Brain pericyte (primary cell): ENCODE results near the gene PADI3.
"Not testable (repeated sequence)": the region's sequence is repeated elsewhere in the genome, so short reads cannot be mapped to it uniquely, and the experiment has no call there.

Experiments
- DNase-seq: peaks from one replicate; pipeline ENCODE4 v3.0.0-alpha.2; 2012; ENCODE audit warnings: low read depth, low spot score

The PADI3 gene

DNA sequence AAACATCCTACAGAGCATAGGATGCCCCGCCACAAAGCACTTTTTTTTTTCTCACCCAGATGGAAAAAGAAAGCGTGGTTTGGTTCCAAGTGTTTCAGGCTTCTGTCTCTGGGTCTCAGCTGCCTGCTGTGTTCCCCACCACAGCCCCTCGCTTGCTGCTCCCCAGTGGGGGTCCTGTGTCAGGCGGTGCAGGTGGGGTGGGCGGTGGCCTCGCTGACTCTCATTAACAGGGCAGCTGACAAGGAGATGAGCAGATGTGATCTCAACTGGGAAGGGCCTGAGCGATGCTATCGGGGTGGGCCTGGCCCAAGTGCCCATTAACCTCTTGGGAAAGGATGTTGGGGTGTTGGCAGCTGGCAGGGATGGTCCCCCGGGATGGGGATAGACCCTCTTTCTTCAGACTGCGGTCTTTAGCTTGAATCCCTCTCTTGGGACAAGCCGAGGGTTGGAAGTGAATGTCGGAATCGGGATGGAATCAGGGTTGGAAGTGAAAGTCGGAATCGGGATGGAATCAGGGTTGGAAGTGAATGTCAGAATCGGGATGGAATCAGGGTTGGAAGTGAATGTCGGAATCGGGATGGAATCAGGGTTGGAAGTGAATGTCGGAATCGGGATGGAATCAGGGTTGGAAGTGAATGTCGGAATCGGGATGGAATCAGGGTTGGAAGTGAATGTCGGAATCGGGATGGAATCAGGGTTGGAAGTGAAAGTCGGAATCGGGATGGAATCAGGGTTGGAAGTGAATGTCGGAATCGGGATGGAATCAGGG, 7.7 kb upstream of the PADI3 start:
- not testable (repeated sequence) for DNase-seq

DNA sequence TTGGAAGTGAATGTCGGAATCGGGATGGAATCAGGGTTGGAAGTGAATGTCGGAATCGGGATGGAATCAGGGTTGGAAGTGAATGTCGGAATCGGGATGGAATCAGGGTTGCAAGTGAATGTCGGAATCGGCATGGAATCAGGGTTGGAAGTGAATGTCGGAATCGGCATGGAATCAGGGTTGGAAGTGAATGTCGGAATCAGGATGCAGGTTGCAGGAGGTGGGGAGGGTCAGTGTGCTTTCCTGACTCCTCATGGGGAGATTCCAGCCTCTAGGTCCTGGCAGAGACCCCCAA, 7.2 kb upstream of the PADI3 start:
- not testable (repeated sequence) for DNase-seq

DNA sequence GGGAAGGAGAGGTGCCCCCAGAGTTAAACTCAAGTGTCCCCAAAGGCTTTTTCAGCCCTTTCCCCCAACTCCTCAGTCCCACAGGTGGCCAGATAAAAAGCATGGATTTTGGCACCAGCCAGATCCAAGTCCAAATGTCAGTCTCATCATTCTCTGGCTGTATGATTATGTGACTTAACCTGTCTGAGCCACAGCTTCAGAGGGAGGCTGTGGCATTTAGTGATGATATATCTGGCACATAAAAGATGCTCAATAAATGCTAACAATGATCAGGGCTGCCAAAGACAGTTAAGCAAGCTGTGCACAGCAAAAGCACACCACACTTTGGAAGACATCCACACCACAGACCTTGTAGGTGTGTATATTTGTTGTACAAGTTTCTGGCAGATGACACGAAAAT, 5.6 kb upstream of the PADI3 start:
- no peak for DNase-seq

DNA sequence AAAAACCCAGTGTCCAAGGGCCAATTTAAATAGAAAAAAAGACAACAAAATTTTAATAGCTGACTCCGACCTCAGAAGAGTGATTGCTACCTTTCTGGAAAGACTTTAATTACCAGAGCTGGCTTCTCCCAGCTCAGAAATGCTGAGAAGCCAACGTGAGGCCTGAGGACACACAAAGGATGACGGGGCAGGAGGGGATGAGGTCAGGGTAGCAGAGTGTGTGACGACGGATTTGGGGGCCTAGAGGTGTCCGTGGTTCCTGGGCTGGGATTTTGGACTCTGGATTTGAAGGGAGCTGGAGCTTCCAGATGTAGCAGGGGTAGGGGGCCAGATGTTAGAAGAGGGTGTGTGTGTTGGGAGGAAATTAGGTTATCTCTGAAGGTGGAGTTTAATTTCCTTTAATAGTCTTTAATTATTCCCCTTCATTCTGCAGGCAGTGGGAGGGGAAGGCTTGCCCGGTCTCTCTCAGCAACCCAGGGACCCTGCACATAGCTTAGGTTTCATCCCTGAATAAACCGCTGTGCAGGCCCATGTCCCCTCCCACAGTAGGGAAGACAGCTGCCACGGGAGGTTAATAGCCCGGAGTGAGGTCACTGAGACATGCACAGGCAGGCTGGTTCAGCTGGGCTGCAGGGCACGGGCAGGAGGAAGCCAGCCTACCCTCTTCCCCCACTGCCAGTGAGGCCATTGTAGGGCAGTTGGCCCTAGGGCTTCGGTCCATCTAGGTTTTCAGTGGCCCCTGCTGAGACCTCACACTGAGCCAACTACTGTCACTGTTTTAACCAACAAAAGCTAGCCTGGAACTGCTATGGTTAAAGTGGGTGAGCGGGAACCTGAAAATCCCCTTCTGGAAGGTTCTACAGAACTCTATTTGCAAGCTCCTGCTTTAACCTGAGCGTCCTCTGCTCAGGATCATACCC, 3.8 kb upstream of the PADI3 start:
- no peak for DNase-seq

DNA sequence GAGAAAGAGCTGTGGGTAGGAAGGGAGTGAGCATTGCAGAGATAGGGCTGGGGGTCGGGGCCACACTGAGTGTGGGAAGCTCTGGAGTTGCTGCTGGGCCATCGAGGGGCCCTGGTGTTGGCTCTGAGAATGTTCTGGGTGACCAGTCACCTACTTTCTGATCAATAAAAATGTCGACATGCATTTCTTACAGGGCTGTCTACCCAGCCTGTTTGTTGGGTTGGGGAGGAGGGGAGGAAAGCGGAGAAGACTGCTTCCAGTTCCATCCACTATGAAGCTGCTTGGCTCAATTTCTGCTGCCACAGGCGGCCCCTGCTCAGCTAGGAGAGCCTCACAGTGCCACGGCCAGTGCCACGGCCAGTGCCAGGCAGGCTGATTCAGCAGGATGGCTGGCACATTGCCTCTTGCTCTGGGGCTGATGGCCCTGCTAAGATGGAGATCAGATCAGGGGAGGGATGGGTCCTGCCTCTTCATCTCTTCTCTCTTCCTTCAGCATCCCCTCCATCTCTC, 3.0 kb upstream of the PADI3 start:
- no peak for DNase-seq

- DNase-seq, result no peak
Measured at GRCh38 chr1:17246971-17247370, 1.9 kb upstream of the PADI3 start.

DNA sequence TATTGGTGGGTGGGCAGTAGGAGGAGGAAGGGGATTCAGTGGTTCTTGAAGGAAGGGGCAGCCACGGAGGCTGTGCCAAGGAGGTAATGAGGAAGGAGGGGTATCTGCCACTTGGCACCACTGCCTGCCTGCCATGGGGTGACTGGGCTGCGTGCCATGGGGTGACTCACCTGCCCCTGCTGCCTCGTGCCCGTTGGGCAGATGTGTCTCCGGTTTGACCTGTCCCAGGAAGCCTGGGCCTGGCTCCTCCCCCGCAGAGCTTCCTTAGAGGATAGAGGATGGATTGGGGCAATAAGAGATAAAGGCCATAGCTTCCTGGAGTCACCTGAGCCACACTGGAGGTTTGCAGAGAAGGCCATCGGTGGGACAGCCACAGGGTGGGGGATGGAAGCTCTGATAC, 1.7 kb downstream of the PADI3 start:
- no peak for DNase-seq

- no peak for DNase-seq
Measured at GRCh38 chr1:17251246-17251645, 2.3 kb downstream of the PADI3 start.

- DNase-seq, result no peak
Measured at GRCh38 chr1:17251701-17252376, 2.9 kb downstream of the PADI3 start.

DNA sequence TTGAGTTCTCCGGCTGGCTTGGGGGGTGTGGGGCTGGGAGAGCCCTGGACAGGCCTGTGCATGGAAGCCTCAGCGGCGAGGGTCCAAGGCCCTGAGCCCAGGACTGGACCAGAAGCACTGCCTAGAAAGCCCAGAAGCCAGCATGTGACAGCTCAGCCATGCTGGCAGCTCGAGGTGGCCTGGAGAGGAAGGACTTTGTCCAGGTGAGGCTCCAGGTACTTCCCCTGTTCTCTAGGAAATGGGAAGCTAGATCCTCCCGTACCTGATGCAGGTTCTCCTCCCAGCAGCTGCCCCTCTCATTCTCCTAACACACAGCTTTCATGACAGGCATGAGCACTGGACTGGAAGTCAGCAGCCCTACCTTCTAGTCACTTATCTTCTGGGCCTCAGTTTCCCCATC, 6.4 kb downstream of the PADI3 start:
- DNase-seq, result no peak

- DNase-seq, result no peak
Measured at GRCh38 chr1:17258116-17258757, 9.3 kb downstream of the PADI3 start.

DNA sequence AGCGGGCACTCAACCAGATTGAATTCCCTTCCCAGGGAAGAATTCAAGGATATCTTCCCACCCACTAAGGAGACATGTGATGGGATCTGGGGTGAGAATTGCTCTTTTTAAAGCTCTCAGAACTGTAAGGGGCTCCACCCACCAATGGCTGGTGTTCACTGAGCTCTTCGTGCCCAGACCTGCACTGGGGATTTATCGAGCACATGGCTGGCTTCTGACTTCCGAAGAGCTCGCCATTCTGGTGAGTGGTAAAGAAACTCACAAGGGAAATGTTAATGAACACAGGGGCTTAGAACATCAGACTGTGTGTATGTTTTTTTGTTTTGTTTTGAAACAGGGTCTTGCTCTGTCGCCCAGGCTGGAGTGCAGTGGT, 9.8 kb downstream of the PADI3 start:
- DNase-seq, result no peak

- no peak for DNase-seq
Measured at GRCh38 chr1:17259233-17259873, 10.5 kb downstream of the PADI3 start.

GRCh38 chr1:17260264-17260663, 11.4 kb downstream of the PADI3 start:
- DNase-seq, result no peak

- no peak for DNase-seq
Measured at GRCh38 chr1:17260738-17261137, 11.8 kb downstream of the PADI3 start.

GRCh38 chr1:17263936-17264335, 15.0 kb downstream of the PADI3 start:
- no peak for DNase-seq

DNA sequence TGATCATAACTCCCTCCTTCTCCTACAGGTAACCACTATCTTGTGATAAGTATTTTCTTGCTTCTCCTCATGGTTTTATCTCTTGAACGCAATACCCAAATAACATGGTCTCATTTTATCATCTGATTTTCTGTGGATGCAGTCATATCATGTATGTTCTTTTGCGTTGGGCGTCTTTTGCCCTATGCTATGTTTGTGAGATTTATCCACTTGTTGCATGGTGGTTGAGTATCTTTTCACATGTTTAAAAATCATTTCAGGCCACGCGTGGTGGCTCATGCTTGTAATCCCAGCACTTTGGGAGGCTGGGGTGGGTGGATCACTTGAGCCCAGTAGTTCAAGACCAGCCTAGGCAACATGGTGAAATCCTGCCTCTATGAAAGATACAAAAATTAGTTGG, 15.6 kb downstream of the PADI3 start:
- DNase-seq, result no peak

DNA sequence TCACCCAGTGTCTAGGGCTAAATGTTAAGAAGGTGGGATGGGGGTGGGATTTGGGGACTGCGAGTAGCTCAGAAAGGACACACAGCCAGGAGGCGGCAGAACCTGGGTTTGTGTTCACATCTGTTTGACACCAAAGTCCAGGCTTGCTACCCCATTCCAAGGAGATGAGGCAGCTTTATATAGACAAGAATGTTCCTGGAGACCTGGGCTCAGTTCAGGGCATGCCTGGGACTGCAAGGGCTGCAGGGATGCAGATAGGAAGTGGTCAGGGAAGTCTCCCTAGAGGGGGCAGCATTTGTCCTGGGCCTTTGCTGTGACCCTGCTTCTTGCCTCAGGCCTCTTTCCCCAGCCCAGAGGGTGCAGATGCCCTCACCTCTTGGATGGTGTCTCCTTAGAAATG, 16.3 kb downstream of the PADI3 start:
- no peak for DNase-seq

DNA sequence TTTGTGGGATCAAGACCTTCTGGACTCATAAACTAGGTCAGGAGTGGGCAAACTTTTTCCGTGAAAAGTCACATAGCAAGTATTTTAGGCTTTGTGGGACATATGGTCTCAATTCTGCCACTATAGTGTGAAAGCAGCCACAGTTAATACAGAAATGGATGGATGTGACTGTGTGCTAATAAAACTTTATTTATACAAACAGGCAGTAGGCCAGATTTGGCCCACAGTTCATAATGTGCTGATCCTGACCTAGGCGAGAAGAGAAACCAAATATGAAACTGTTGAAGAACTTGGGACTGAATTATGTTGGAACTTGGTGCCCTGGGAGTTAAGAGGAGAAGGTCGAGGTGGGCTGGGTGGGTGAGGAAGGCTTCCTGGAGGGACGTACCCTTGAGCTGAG, 17.1 kb downstream of the PADI3 start:
- no peak for DNase-seq

DNA sequence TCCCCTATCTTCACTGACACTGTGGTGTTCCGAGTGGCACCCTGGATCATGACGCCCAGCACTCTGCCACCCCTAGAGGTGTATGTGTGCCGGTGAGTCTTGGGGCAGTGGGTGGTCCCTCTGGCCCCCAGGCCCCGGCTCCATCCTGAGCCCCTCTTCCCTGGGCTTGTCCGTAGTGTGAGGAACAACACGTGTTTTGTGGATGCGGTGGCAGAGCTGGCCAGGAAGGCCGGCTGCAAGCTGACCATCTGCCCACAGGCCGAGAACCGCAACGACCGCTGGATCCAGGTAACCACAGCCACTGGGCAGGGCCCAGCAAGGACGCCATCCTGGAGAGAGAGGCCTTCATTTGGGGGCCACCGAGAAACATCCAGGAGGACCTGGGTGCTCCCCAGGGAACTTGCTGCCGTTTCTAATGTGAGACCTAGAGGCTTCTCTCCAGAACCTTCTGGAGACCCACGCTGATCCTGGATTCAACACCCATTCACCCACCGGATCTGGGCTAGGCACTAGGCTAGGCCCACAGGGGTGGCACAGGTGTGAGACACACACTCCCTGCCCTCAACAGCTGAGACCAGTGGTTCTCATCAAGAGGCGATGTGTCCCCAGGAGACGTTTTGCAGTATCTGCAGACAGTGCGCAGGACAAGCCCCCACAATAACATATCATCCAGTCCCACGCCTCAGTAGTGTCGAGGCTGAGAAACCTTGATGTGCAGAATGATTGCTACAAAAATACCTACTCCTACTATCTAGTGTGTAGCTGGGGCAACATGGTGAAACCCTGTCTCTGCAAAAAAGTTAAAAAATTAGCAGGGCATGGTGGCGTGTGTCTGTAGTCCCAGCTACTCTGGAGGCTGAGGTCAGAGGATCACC, 22.2 kb downstream of the PADI3 start:
- no peak for DNase-seq
